Natural killer cell treated with Interleukin-12 subunit alpha and Interleukin-12 subunit beta and Interleukin-15 and Interleukin-18, amount 100 ng/mL, for 72 hours (primary cell): ENCODE measurements around the gene CYP1A2. TPM values are rescaled to one million over a fixed set of nuclear protein-coding genes. Genes with fewer than 3 reads are reported as not detected.
"Not testable (repeated sequence)": the region's sequence is repeated elsewhere in the genome, so short reads cannot be mapped to it uniquely, and the experiment has no call there.

Experiments
- ATAC-seq, 2 donors: fragments of 150-1000 bp; cut with Tn5 transposase in 1 of 2; sonication (Bioruptor Pico), chemical (Tn5 transposase) in 1 of 2; 2 replicates each; pipeline ENCODE4 v1.10.0; 2021
- DNase-seq: peaks from one replicate; pipeline ENCODE4 v3.0.0; 2022; ENCODE audit warnings: low spot score
- H3K27ac Mint-ChIP-seq, 2 donors: 1 replicate in 1 of 2; 2 replicates in 1 of 2; pipeline ENCODE4 v1.8.0; 2022; ENCODE audit warnings: mixed read lengths in 2 of 2, mild to moderate bottlenecking in 1 of 2, moderate library complexity in 1 of 2
- H3K27me3 Mint-ChIP-seq, 2 donors: 1 replicate in 1 of 2; 2 replicates in 1 of 2; pipeline ENCODE4 v1.8.0; 2022; ENCODE audit warnings: mixed read lengths in 2 of 2
- H3K36me3 Mint-ChIP-seq: one replicate; pipeline ENCODE4 v1.8.0; 2022; ENCODE audit warnings: mixed read lengths
- H3K4me1 Mint-ChIP-seq, 2 donors: 1 replicate in 1 of 2; 2 replicates in 1 of 2; pipeline ENCODE4 v1.8.0; 2022; ENCODE audit warnings: low read depth in 2 of 2, mixed read lengths in 2 of 2, mild to moderate bottlenecking in 1 of 2
- H3K4me3 Mint-ChIP-seq: one replicate; pipeline ENCODE4 v1.8.0; 2022; ENCODE audit warnings: mixed read lengths
- H3K9me3 Mint-ChIP-seq: 2 replicates; pipeline ENCODE4 v1.8.0; 2022; ENCODE audit warnings: mixed read lengths
- total RNA-seq, 2 donors: library from RNA; stranded (reverse); gene quantifications; one replicate each; pipeline ENCODE4 v1.2.3, GENCODE V29; 2022

Gene CYP1A2
- total RNA-seq, 2 donors from 2014 or later, result not detected

- peak; percentile 86 for DNase-seq
- Mint-ChIP-seq H3K9me3 (no peaks in the 10 kb centered on the region), H3K27me3 (peaks cover 2 to 6% of the 10 kb centered on the region in 2 donors), H3K27ac (peak overlapping the region; percentile 72 to 83), H3K36me3 (no peaks in the 10 kb centered on the region), H3K4me1 (peaks cover 18 to 25% of the 10 kb centered on the region in 2 donors), H3K4me3 (peak overlapping the region; percentile 67)
- peak; percentile 85 to 87 for ATAC-seq
These were observed 22.5 kb upstream of the CYP1A2 start for GRCh38 chr15:74725845-74726773.

GRCh38 chr15:74726774-74727164, 21.9 kb upstream of the CYP1A2 start:
- Mint-ChIP-seq H3K27ac (peak overlapping the region; percentile 72 to 83), H3K36me3 (no peaks in the 10 kb centered on the region), H3K9me3 (no peaks in the 10 kb centered on the region), H3K27me3 (peaks cover 3 to 6% of the 10 kb centered on the region in 2 donors), H3K4me3 (peak overlapping the region; percentile 67), H3K4me1 (peaks cover 18 to 27% of the 10 kb centered on the region in 2 donors)
- DNase-seq (no peak), ATAC-seq (no peak)

- Mint-ChIP-seq H3K4me3 (peak overlapping the region; percentile 39), H3K36me3 (no peaks in the 10 kb centered on the region), H3K4me1 (peaks cover 18 to 27% of the 10 kb centered on the region in 2 donors), H3K27ac (no peak overlapping the region), H3K27me3 (peaks cover 3 to 6% of the 10 kb centered on the region in 2 donors), H3K9me3 (no peaks in the 10 kb centered on the region)
- ATAC-seq, result no peak
- peak; percentile 8 for DNase-seq
These were observed 20.9 kb upstream of the CYP1A2 start for GRCh38 chr15:74727727-74728126.

- not testable (repeated sequence) for H3K27me3 Mint-ChIP-seq, H3K36me3 Mint-ChIP-seq, ATAC-seq, H3K4me3 Mint-ChIP-seq, H3K27ac Mint-ChIP-seq, H3K9me3 Mint-ChIP-seq
- DNase-seq, result peak; percentile 51
- H3K4me1 Mint-ChIP-seq, result peaks cover 18 to 23% of the 10 kb centered on the region in 2 donors
These were observed 19.9 kb upstream of the CYP1A2 start for GRCh38 chr15:74728699-74729098.

- H3K9me3 Mint-ChIP-seq, DNase-seq, H3K36me3 Mint-ChIP-seq, H3K4me3 Mint-ChIP-seq, ATAC-seq: not testable (repeated sequence)
- Mint-ChIP-seq H3K27me3 (peaks cover 10 to 14% of the 10 kb centered on the region in 2 donors), H3K4me1 (peaks cover 15 to 20% of the 10 kb centered on the region in 2 donors), H3K27ac (peak overlapping the region; percentile 47 to 49)
These were observed 19.3 kb upstream of the CYP1A2 start for GRCh38 chr15:74729372-74729771.

- Mint-ChIP-seq H3K4me1 (peaks cover 8 to 13% of the 10 kb centered on the region in 2 donors), H3K9me3 (no peaks in the 10 kb centered on the region), H3K36me3 (no peaks in the 10 kb centered on the region), H3K4me3 (no peak overlapping the region), H3K27me3 (peaks cover 11 to 18% of the 10 kb centered on the region in 2 donors), H3K27ac (peak overlapping the region; percentile 47 to 56)
- DNase-seq, result peak; percentile 51
- no peak for ATAC-seq
These were observed 17.9 kb upstream of the CYP1A2 start for GRCh38 chr15:74730619-74731316.

- peaks cover 4 to 6% of the 10 kb centered on the region in 2 donors for H3K4me1 Mint-ChIP-seq
- no peaks in the 10 kb centered on the region for H3K9me3 Mint-ChIP-seq
- no peak overlapping the region for H3K27ac Mint-ChIP-seq
- peaks cover 9% of the 10 kb centered on the region for H3K36me3 Mint-ChIP-seq
- H3K4me3 Mint-ChIP-seq, result no peak overlapping the region
- no peak for ATAC-seq
- peak; percentile 51 for DNase-seq
- peaks cover 18 to 30% of the 10 kb centered on the region in 2 donors for H3K27me3 Mint-ChIP-seq
These were observed 15.8 kb upstream of the CYP1A2 start for GRCh38 chr15:74732846-74733245.

- Mint-ChIP-seq H3K27me3 (peaks cover 18 to 34% of the 10 kb centered on the region in 2 donors), H3K9me3 (peaks cover 4% of the 10 kb centered on the region), H3K4me1 (peaks cover 4 to 11% of the 10 kb centered on the region in 2 donors), H3K27ac (no peak overlapping the region), H3K36me3 (peaks cover 13% of the 10 kb centered on the region), H3K4me3 (no peak overlapping the region)
- ATAC-seq (no peak), DNase-seq (no peak)
These were observed 15.4 kb upstream of the CYP1A2 start for GRCh38 chr15:74733269-74733668.

- no peak for ATAC-seq
- H3K4me3 Mint-ChIP-seq, result no peak overlapping the region
- no peak overlapping the region for H3K27ac Mint-ChIP-seq
- peaks cover 18 to 36% of the 10 kb centered on the region in 2 donors for H3K27me3 Mint-ChIP-seq
- H3K4me1 Mint-ChIP-seq, result peaks cover 4 to 11% of the 10 kb centered on the region in 2 donors
- DNase-seq, result peak; percentile 16
- H3K36me3 Mint-ChIP-seq, result peaks cover 14% of the 10 kb centered on the region
- peaks cover 5% of the 10 kb centered on the region for H3K9me3 Mint-ChIP-seq
These were observed 13.3 kb upstream of the CYP1A2 start for GRCh38 chr15:74735305-74735704.

- not testable (repeated sequence) for H3K27ac Mint-ChIP-seq, ATAC-seq, H3K9me3 Mint-ChIP-seq, H3K4me1 Mint-ChIP-seq, H3K4me3 Mint-ChIP-seq
- H3K36me3 Mint-ChIP-seq, result peaks cover 14% of the 10 kb centered on the region
- peak; percentile 15 for DNase-seq
- H3K27me3 Mint-ChIP-seq, result peaks cover 27 to 54% of the 10 kb centered on the region in 2 donors
These were observed 10.4 kb upstream of the CYP1A2 start for GRCh38 chr15:74738239-74738638.

- Mint-ChIP-seq H3K4me3 (no peak overlapping the region), H3K27me3 (peaks cover 13 to 28% of the 10 kb centered on the region in 2 donors), H3K4me1 (peaks cover under 1 to 4% of the 10 kb centered on the region in 2 donors), H3K27ac (no peak overlapping the region), H3K36me3 (peaks cover 10% of the 10 kb centered on the region), H3K9me3 (peaks cover 5% of the 10 kb centered on the region)
- ATAC-seq, result no peak
- DNase-seq, result peak; percentile 22
These were observed 6.2 kb upstream of the CYP1A2 start for GRCh38 chr15:74742422-74742821.

- H3K4me3 Mint-ChIP-seq, result no peak overlapping the region
- no peak overlapping the region for H3K27ac Mint-ChIP-seq
- ATAC-seq (no peak), DNase-seq (peak; percentile 3)
- no peaks in the 10 kb centered on the region for H3K9me3 Mint-ChIP-seq
- peaks cover 5 to 10% of the 10 kb centered on the region in 2 donors for H3K27me3 Mint-ChIP-seq
- H3K36me3 Mint-ChIP-seq, result no peaks in the 10 kb centered on the region
- no peaks in the 10 kb centered on the region for H3K4me1 Mint-ChIP-seq
These were observed 2.3 kb upstream of the CYP1A2 start for GRCh38 chr15:74746389-74746788.

- peak; percentile 50 for DNase-seq
- Mint-ChIP-seq H3K27ac (no peak overlapping the region), H3K4me3 (no peak overlapping the region), H3K36me3 (no peaks in the 10 kb centered on the region), H3K4me1 (no peaks in the 10 kb centered on the region), H3K9me3 (no peaks in the 10 kb centered on the region), H3K27me3 (no peaks in the 10 kb centered on the region)
- ATAC-seq, result no peak
These were observed 1.2 kb downstream of the CYP1A2 start for GRCh38 chr15:74749832-74750231.

- ATAC-seq (no peak), DNase-seq (no peak)
- Mint-ChIP-seq H3K36me3 (no peaks in the 10 kb centered on the region), H3K4me3 (no peak overlapping the region), H3K4me1 (no peaks in the 10 kb centered on the region), H3K9me3 (no peaks in the 10 kb centered on the region), H3K27me3 (no peaks in the 10 kb centered on the region), H3K27ac (no peak overlapping the region)
These were observed 2.1 kb downstream of the CYP1A2 start for GRCh38 chr15:74750751-74751150.
